ENCODE results near the gene SWAP70.

SWAP70 gene

GRCh38 chr11:9776203-9776602, 112.3 kb downstream of the SWAP70 start:
- no peak for DNase-seq (ENCODE audit: low read depth)

GRCh38 chr11:9777066-9777465, 113.2 kb downstream of the SWAP70 start:
- no peak for DNase-seq (ENCODE audit: low read depth)

GRCh38 chr11:9777525-9777924, 113.6 kb downstream of the SWAP70 start:
- no peak for DNase-seq (ENCODE audit: low read depth)

DNA sequence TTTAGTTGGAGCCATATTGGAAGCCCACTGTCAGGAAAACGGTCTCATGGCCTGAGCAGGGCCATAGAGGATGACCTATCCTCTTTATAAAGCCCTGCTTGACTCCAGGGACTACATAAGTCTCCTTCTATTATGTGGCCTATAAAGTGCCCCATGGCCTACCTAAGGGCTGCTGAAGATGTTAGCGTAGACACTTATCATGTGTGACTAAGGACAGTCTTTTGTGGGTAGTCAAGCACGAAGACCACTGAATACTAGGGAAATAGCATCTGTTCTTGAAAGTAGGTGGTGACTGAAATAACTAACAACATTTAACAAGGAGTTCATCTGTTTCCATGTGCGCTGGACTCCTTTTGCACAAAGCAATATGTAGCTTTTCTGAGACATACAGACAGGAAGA, 117.1 kb downstream of the SWAP70 start:
- DNase-seq (ENCODE audit: low read depth), result no peak

DNA sequence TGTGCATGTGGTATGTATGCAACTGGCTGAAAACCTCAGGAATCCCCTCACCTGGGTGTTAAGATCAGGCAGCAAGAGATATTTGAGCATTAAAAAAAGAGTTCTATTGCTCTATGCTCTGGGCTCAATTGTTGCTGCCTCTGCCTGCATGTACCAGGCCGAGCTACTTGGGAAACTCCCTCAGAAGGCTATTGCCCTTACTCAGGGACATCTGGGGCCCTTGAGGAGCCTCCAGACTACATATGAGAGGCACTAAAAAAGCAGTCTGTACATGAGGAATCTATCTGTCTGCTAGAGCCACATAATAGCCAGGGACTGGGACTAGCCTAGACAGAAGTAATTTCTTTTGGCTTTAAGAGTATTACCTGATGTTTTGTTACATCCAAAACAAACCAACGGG, 120.1 kb downstream of the SWAP70 start:
- DNase-seq (ENCODE audit: low read depth), result no peak

- no peak for DNase-seq (ENCODE audit: low read depth)
Observed at GRCh38 chr11:9784602-9785315, 120.9 kb downstream of the SWAP70 start.

- no peak for DNase-seq (ENCODE audit: low read depth)
Observed at GRCh38 chr11:9787260-9787659, 123.4 kb downstream of the SWAP70 start.

- DNase-seq (ENCODE audit: low read depth), result no peak
Observed at GRCh38 chr11:9787981-9788521, 124.2 kb downstream of the SWAP70 start.

DNA sequence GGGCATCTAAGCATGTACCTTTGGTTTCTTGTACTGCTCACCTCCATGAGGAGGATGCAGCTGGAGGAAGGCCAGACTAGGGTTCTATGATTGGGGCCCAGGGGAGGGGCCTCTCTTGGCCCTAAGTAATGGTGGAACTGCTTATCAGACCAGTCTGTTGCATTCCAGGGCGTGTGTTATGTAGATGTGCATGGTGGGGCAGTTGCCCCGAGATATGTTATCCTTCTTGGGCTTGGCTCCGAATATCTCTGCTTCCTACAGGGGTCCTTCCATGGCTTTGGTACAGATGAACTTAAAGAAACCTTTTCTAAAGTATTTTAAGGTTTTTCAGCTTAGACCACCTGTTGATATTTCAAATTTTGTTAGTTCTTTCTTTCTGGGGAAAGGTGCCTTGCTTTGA, 126.0 kb downstream of the SWAP70 start:
- no peak for DNase-seq (ENCODE audit: low read depth)

- no peak for DNase-seq (ENCODE audit: low read depth)
Observed at GRCh38 chr11:9790703-9791102, 126.8 kb downstream of the SWAP70 start.

- no peak for DNase-seq (ENCODE audit: low read depth)
Observed at GRCh38 chr11:9796266-9796665, 132.4 kb downstream of the SWAP70 start.

DNA sequence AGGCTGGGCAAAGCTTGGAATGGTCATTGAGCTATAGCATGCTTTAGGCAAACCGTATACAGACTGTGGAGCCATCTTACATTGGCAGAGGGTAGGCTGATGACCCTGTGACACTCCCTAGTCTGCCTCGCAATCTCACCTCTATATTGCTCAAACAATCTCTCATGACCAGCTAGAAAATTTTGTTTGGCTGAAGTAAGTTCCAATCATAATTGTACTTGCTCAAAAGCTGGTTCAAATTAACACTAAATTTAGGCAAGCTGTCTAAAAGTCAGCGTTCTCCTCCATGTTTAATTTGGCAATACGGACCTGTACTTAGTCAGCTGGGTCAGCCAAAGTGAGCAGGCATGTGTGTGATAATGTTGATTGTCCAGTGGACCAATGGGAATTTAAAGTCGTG, 133.0 kb downstream of the SWAP70 start:
- no peak for DNase-seq (ENCODE audit: low read depth)

DNA sequence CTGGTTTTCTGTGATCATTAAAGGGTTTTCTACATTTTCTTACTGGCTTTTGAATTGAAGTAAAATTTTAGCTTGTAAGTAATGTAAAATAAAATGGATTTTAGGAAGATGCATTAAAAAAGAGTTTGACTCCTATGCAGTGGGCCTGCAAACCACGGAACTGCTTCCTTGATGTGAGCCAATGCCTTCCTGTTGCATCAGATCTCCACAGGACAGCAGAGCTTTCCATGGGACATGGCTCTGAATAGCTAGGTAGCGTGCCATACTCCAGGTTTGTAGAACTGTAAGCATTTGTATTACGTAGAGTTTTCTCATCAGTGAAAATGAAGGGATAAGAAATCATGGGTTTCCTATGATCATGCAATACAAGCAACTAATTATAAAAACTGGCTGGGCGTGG, 133.4 kb downstream of the SWAP70 start:
- no peak for DNase-seq (ENCODE audit: low read depth)

GRCh38 chr11:9799886-9800285, 136.0 kb downstream of the SWAP70 start:
- DNase-seq (ENCODE audit: low read depth), result no peak

GRCh38 chr11:9802291-9802861, 138.5 kb downstream of the SWAP70 start:
- no peak for DNase-seq (ENCODE audit: low read depth)
